ENCODE data around the gene PWP2.

Gene PWP2

GRCh38 chr21:44071359-44072104 is 35.7 kb upstream of the PWP2 start:
- ChIA-PET CTCF (no interaction called here), POLR2A (no interaction called here)
- TF ChIP-seq TARDBP (IDR thresholded peaks at IDR 0.05): no peak
- no peak for TF ChIP-seq PKNOX1 (IDR thresholded peaks at IDR 0.05)
- TF ChIP-seq SUZ12 (IDR thresholded peaks at IDR 0.05): no peak
- no peak for TF ChIP-seq FOXK2 (IDR thresholded peaks at IDR 0.05)
- no peak for TF ChIP-seq FOXM1 (IDR thresholded peaks at IDR 0.05; ENCODE audit: borderline replicate concordance)
- no peak for TF ChIP-seq ARNT (IDR thresholded peaks at IDR 0.05)
- no peak for TF ChIP-seq ELF4 (IDR thresholded peaks at IDR 0.05)
- no peak for TF ChIP-seq FOXA1 (IDR thresholded peaks at IDR 0.05)

GRCh38 chr21:44072111-44072510 is 35.1 kb upstream of the PWP2 start:
- POLR2A ChIA-PET: no interaction called here
- no peak for DNase-seq (ENCODE audit: extremely low spot score)
- CTCF ChIA-PET: no interaction called here
- no peak for TF ChIP-seq PKNOX1 (IDR thresholded peaks at IDR 0.05)
- no peak for TF ChIP-seq CTBP1 (IDR thresholded peaks at IDR 0.05; ENCODE audit: borderline replicate concordance)
- TF ChIP-seq LEF1 (IDR thresholded peaks at IDR 0.05; ENCODE audit: borderline replicate concordance): no peak
- no peak for TF ChIP-seq SUZ12 (IDR thresholded peaks at IDR 0.05)
- no peak for TF ChIP-seq FOXM1 (IDR thresholded peaks at IDR 0.05; ENCODE audit: borderline replicate concordance)
- TF ChIP-seq SP1 (IDR thresholded peaks at IDR 0.05): no peak
- TF ChIP-seq FOXA1 (IDR thresholded peaks at IDR 0.05): no peak
- no peak for TF ChIP-seq HDGF (IDR thresholded peaks at IDR 0.05; ENCODE audit: borderline replicate concordance)
- TF ChIP-seq FOXK2 (IDR thresholded peaks at IDR 0.05): no peak
- no peak for TF ChIP-seq ELF4 (IDR thresholded peaks at IDR 0.05)
- no peak for TF ChIP-seq TARDBP (IDR thresholded peaks at IDR 0.05)
- TF ChIP-seq BHLHE40 (IDR thresholded peaks at IDR 0.05; ENCODE audit: borderline replicate concordance): no peak
- no peak for TF ChIP-seq L3MBTL2 (conservative IDR thresholded peaks at IDR 0.05)
- TF ChIP-seq ZNF384 (IDR thresholded peaks at IDR 0.05): no peak
- no peak for TF ChIP-seq ARNT (IDR thresholded peaks at IDR 0.05)
- no peak for TF ChIP-seq NFRKB (IDR thresholded peaks at IDR 0.05)

More at GRCh38 chr21:44071359-44072104, 35.7 kb upstream of the PWP2 start:
- DNase-seq (ENCODE audit: extremely low spot score): no peak

- TF ChIP-seq SUZ12 (IDR thresholded peaks at IDR 0.05) (no peak), SP1 (IDR thresholded peaks at IDR 0.05) (no peak), BHLHE40 (IDR thresholded peaks at IDR 0.05; ENCODE audit: borderline replicate concordance) (no peak), ARNT (IDR thresholded peaks at IDR 0.05) (no peak), CTBP1 (IDR thresholded peaks at IDR 0.05; ENCODE audit: borderline replicate concordance) (no peak), FOXA1 (IDR thresholded peaks at IDR 0.05) (no peak), FOXM1 (IDR thresholded peaks at IDR 0.05; ENCODE audit: borderline replicate concordance) (no peak), L3MBTL2 (conservative IDR thresholded peaks at IDR 0.05) (no peak), NFRKB (IDR thresholded peaks at IDR 0.05) (no peak), ZNF384 (IDR thresholded peaks at IDR 0.05) (no peak), FOXK2 (IDR thresholded peaks at IDR 0.05) (no peak), LEF1 (IDR thresholded peaks at IDR 0.05; ENCODE audit: borderline replicate concordance) (no peak), TARDBP (IDR thresholded peaks at IDR 0.05) (no peak), HDGF (IDR thresholded peaks at IDR 0.05; ENCODE audit: borderline replicate concordance) (no peak), PKNOX1 (IDR thresholded peaks at IDR 0.05) (no peak), ELF4 (IDR thresholded peaks at IDR 0.05) (no peak)
- POLR2A ChIA-PET: interaction anchor here (0.7 kb wide), 1 partner anchor 9 kb away, joined by 3 read pairs; no protein-coding TSS in a partner anchor
- no peak for DNase-seq (ENCODE audit: extremely low spot score)
- CTCF ChIA-PET: no interaction called here
Measured at GRCh38 chr21:44074315-44074958, 32.8 kb upstream of the PWP2 start.

- CTCF ChIA-PET: no interaction called here
- TF ChIP-seq CTBP1 (IDR thresholded peaks at IDR 0.05; ENCODE audit: borderline replicate concordance): no peak
- no peak for TF ChIP-seq BHLHE40 (IDR thresholded peaks at IDR 0.05; ENCODE audit: borderline replicate concordance)
- no peak for TF ChIP-seq ARNT (IDR thresholded peaks at IDR 0.05)
- TF ChIP-seq L3MBTL2 (conservative IDR thresholded peaks at IDR 0.05): no peak
- TF ChIP-seq NFRKB (IDR thresholded peaks at IDR 0.05): no peak
- TF ChIP-seq FOXK2 (IDR thresholded peaks at IDR 0.05): no peak
- TF ChIP-seq PKNOX1 (IDR thresholded peaks at IDR 0.05): no peak
- no peak for TF ChIP-seq HDGF (IDR thresholded peaks at IDR 0.05; ENCODE audit: borderline replicate concordance)
- TF ChIP-seq SP1 (IDR thresholded peaks at IDR 0.05): no peak
- no peak for DNase-seq (ENCODE audit: extremely low spot score)
- POLR2A ChIA-PET: no interaction called here
Measured at GRCh38 chr21:44076316-44076715, 30.9 kb upstream of the PWP2 start.

- CTCF ChIA-PET: no interaction called here
- POLR2A ChIA-PET: no interaction called here
- TF ChIP-seq L3MBTL2 (conservative IDR thresholded peaks at IDR 0.05): no peak
- TF ChIP-seq LEF1 (IDR thresholded peaks at IDR 0.05; ENCODE audit: borderline replicate concordance): no peak
- TF ChIP-seq BHLHE40 (IDR thresholded peaks at IDR 0.05; ENCODE audit: borderline replicate concordance): no peak
- no peak for TF ChIP-seq CTBP1 (IDR thresholded peaks at IDR 0.05; ENCODE audit: borderline replicate concordance)
- TF ChIP-seq PKNOX1 (IDR thresholded peaks at IDR 0.05): no peak
- TF ChIP-seq FOXK2 (IDR thresholded peaks at IDR 0.05): no peak
- no peak for TF ChIP-seq TARDBP (IDR thresholded peaks at IDR 0.05)
- TF ChIP-seq ELF4 (IDR thresholded peaks at IDR 0.05): no peak
- TF ChIP-seq NFRKB (IDR thresholded peaks at IDR 0.05): no peak
- no peak for TF ChIP-seq SP1 (IDR thresholded peaks at IDR 0.05)
- no peak for TF ChIP-seq FOXA1 (IDR thresholded peaks at IDR 0.05)
- DNase-seq (ENCODE audit: extremely low spot score): no peak
Measured at GRCh38 chr21:44078411-44078981, 28.7 kb upstream of the PWP2 start.

Measured in HEK293T (cell line).